Uterus (tissue), 4 donors: ENCODE measurements around the gene ALDH16A1. TPM values are rescaled to one million over a fixed set of nuclear protein-coding genes. Genes with fewer than 3 reads are reported as not detected.

Source experiments
- DNase-seq, 2 donors: peaks; one replicate each; pipeline ENCODE4 v3.0.0-alpha.2; 2019 to 2020
- H3K27ac ChIP-seq, 2 donors: fragments of 200-600 bp; sonication (generic); 1 replicate in 1 of 2; 2 replicates in 1 of 2; pipeline ENCODE4 v1.5.1; 2016 to 2018
- H3K27me3 ChIP-seq, 2 donors: fragments of 200-600 bp; sonication (generic); one replicate each; pipeline ENCODE4 v1.5.1; 2018 to 2019; ENCODE audit warnings: control low read depth in 1 of 2
- H3K36me3 ChIP-seq, 2 donors: fragments of 200-600 bp; sonication (generic); one replicate each; pipeline ENCODE4 v1.5.1; 2019; ENCODE audit warnings: control low read depth in 1 of 2
- H3K4me1 ChIP-seq, 2 donors: fragments of 200-600 bp; sonication (generic); one replicate each; pipeline ENCODE4 v1.5.1; 2018 to 2019; ENCODE audit warnings: control low read depth in 1 of 2
- H3K4me3 ChIP-seq, 2 donors: fragments of 200-600 bp; sonication (generic); 1 replicate in 1 of 2; 2 replicates in 1 of 2; pipeline ENCODE4 v1.5.1; 2018 to 2019; ENCODE audit warnings: mild to moderate bottlenecking in 1 of 2
- H3K9me3 ChIP-seq, 2 donors: fragments of 200-600 bp; sonication (generic); one replicate each; pipeline ENCODE4 v1.5.1; 2019; ENCODE audit warnings: control low read depth in 1 of 2
- POLR2A ChIP-seq, 2 donors: fragments of 450-650 bp; IDR thresholded peaks; one replicate each; pipeline ENCODE4 v1.6.1; 2016; ENCODE audit warnings: antibody characterized with exemption in 2 of 2, mild to moderate bottlenecking in 1 of 2, moderate library complexity in 1 of 2
- intact Hi-C: fragments of 100-400 bp; cut with DNase I; formaldehyde crosslinking; loops from one replicate; pipeline ENCODE4 v1.15.1; 2023; ENCODE audit warnings: low total_unique reads
- total RNA-seq, 4 donors: library from RNA; depleted of rRNA in 3 of 4; stranded (reverse); fragments of >200 nt in 3 of 4; gene quantifications; one replicate each; pipeline versions ENCODE4 v1.1.0 to v1.2.4, GENCODE V29; 2014 to 2023
- TF ChIP-seq, protein P1 (sequence below), 4 experiments: fragments of 200-600 bp in 2 of 4; fragments of 450-650 bp in 2 of 4; sonication (generic) in 2 of 4; IDR thresholded peaks; one replicate each; pipeline ENCODE4 v1.5.1; 2016 to 2019; ENCODE audit warnings: antibody characterized with exemption in 4 of 4, mild to moderate bottlenecking in 2 of 4, moderate library complexity in 1 of 4
- donor health status: DM: yes; HTN: yes; CAD: no.

ALDH16A1 gene
- total RNA-seq, 4 donors from 2014 or later, result 13.5 to 40.8 (median 34.5) TPM

GRCh38 chr19:49415102-49415809 lies 37.8 kb upstream of the ALDH16A1 start:
- TF ChIP-seq POLR2A (IDR thresholded peaks at IDR 0.05), result no peak
- TF ChIP-seq, protein P1, sequence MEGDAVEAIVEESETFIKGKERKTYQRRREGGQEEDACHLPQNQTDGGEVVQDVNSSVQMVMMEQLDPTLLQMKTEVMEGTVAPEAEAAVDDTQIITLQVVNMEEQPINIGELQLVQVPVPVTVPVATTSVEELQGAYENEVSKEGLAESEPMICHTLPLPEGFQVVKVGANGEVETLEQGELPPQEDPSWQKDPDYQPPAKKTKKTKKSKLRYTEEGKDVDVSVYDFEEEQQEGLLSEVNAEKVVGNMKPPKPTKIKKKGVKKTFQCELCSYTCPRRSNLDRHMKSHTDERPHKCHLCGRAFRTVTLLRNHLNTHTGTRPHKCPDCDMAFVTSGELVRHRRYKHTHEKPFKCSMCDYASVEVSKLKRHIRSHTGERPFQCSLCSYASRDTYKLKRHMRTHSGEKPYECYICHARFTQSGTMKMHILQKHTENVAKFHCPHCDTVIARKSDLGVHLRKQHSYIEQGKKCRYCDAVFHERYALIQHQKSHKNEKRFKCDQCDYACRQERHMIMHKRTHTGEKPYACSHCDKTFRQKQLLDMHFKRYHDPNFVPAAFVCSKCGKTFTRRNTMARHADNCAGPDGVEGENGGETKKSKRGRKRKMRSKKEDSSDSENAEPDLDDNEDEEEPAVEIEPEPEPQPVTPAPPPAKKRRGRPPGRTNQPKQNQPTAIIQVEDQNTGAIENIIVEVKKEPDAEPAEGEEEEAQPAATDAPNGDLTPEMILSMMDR (IDR thresholded peaks at IDR 0.05), result no peak
- H3K36me3 ChIP-seq, result no peaks in the 10 kb centered on the region
- no peaks in the 10 kb centered on the region for H3K9me3 ChIP-seq
- no peak overlapping the region for H3K4me3 ChIP-seq
- intact Hi-C loops, result no loop called here
- DNase-seq, result no peak
- H3K4me1 ChIP-seq, result no peaks in the 10 kb centered on the region
- no peak overlapping the region for H3K27ac ChIP-seq
- H3K27me3 ChIP-seq, result peaks cover 5 to 7% of the 10 kb centered on the region in 2 donors

DNA sequence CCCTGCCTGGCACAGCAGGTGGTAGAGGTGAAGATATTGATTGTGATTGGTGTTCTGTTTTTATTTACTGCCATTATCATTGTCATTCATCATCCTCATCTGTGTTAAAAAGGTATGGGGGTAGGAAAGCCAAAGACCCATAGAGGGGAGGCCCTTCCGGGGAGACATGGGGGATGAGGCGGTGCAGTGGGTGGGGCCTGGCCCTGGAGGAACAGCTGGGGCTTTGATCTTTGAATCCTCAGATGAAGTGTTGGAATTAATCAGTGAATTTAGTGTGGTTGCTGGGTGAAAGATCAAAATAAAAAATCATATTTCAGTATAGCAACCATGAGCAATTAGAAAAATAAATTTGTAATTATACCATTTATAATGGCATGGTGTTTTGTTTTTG lies 37.2 kb upstream of the ALDH16A1 start:
- Histone ChIP-seq H3K36me3 (no peaks in the 10 kb centered on the region), H3K4me1 (peaks cover 0 to under 1% of the 10 kb centered on the region in 2 donors), H3K9me3 (no peaks in the 10 kb centered on the region), H3K4me3 (no peak overlapping the region), H3K27me3 (peaks cover 5 to 13% of the 10 kb centered on the region in 2 donors), H3K27ac (no peak overlapping the region)
- intact Hi-C loops, result no loop called here
- TF ChIP-seq, protein P1 (IDR thresholded peaks at IDR 0.05), result no peak
- TF ChIP-seq POLR2A (IDR thresholded peaks at IDR 0.05), result no peak
- no peak for DNase-seq

DNA sequence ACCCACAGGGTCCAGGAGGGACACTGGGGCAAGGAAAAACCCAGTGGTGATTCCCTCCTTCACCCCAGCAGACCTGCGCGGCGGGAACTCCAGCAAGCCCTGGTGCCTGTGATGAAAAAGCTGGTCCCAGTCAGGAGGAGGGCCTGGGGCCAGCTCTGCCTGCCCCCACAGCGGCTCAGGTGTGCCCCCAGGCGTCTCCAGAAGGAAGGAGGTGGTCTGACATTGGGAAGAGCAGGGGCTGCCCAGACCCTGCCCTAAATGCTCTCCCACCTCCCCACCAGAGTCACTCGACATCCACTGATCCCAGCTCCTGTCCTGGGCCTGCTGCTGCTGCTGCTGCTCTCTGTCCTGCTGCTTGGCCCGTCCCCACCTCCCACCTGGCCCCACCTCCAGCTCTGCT lies 35.9 kb upstream of the ALDH16A1 start:
- intact Hi-C loops, result no loop called here
- no peak for DNase-seq
- H3K36me3 ChIP-seq, result no peaks in the 10 kb centered on the region
- no peaks in the 10 kb centered on the region for H3K9me3 ChIP-seq
- H3K27me3 ChIP-seq, result peaks cover 15 to 19% of the 10 kb centered on the region in 2 donors
- H3K4me3 ChIP-seq, result no peak overlapping the region
- H3K27ac ChIP-seq, result no peak overlapping the region
- TF ChIP-seq POLR2A (IDR thresholded peaks at IDR 0.05), result no peak
- TF ChIP-seq, protein P1 (IDR thresholded peaks at IDR 0.05), result no peak
- peaks cover 0 to 8% of the 10 kb centered on the region in 2 donors for H3K4me1 ChIP-seq

DNA sequence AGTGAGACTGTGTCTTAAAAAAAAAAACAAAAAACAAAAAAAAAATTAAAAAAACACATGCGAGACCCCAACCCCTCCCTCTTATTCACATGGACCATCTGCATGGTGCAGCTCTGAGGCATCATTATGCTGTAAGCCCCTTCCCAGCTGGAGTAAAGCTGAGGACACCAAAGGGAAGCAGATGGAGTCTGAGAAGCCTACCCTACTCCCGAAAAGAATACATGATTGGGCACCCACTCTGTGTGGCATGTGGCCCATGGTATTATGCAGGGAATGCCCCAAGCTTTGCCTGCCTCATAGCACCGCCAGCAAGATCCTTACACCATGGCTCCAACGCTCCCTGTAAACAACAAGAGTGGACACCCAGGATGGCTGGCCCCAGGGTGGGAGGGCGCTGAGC lies 34.5 kb upstream of the ALDH16A1 start:
- no peak for DNase-seq
- no peaks in the 10 kb centered on the region for H3K9me3 ChIP-seq
- H3K4me3 ChIP-seq, result no peak overlapping the region
- intact Hi-C loops, result no loop called here
- no peaks in the 10 kb centered on the region for H3K36me3 ChIP-seq
- peaks cover 0 to 17% of the 10 kb centered on the region in 2 donors for H3K4me1 ChIP-seq
- no peak overlapping the region for H3K27ac ChIP-seq
- H3K27me3 ChIP-seq, result peaks cover 29 to 31% of the 10 kb centered on the region in 2 donors
- TF ChIP-seq, protein P1 (IDR thresholded peaks at IDR 0.05), result no peak
- no peak for TF ChIP-seq POLR2A (IDR thresholded peaks at IDR 0.05)

GRCh38 chr19:49419173-49419572 lies 33.9 kb upstream of the ALDH16A1 start:
- H3K4me3 ChIP-seq, result no peak overlapping the region
- H3K4me1 ChIP-seq, result peaks cover 0 to 17% of the 10 kb centered on the region in 2 donors
- no peaks in the 10 kb centered on the region for H3K9me3 ChIP-seq
- H3K27ac ChIP-seq, result no peak overlapping the region
- H3K36me3 ChIP-seq, result no peaks in the 10 kb centered on the region
- no peak for TF ChIP-seq POLR2A (IDR thresholded peaks at IDR 0.05)
- TF ChIP-seq, protein P1 (IDR thresholded peaks at IDR 0.05), result no peak
- no peak for DNase-seq
- intact Hi-C loops, result no loop called here
- H3K27me3 ChIP-seq, result peaks cover 31 to 36% of the 10 kb centered on the region in 2 donors
